Endothelial cell of umbilical vein (primary cell): ENCODE data around the gene KCNJ13. TPM values are rescaled to one million over a fixed set of nuclear protein-coding genes. Genes with fewer than 3 reads are reported as not detected.
A peak's percentile ranks its signal among the peaks of the same experiment; 100 is the strongest.

Experiments
- BruUV-seq: library from RNA; stranded (reverse); fragments of 400-500 nt; replicated peaks from 2 replicates; lab custom pipeline; 2021; lab: Mats Ljungman, UMichigan
- CTCF ChIA-PET: fragments of 300-600, 350-600 bp; sonication (Branson Sonifier 250); formaldehyde crosslinking; loops from one replicate; lab custom pipeline; 2021; ENCODE audit warnings: antibody characterized with exemption, inconsistent platforms; lab: Charles Lee
- POLR2A ChIA-PET: fragments of 300-600, 350-600 bp; sonication (Branson Sonifier 250); formaldehyde crosslinking; loops from one replicate; lab custom pipeline; 2021; ENCODE audit warnings: antibody characterized with exemption, inconsistent platforms; lab: Charles Lee
- DNase-seq: peaks from one replicate; pipeline ENCODE4 v3.0.0-alpha.2; 2011; ENCODE audit warnings: low read depth, low spot score
- FAIRE-seq: peaks from 2 replicates; lab custom pipeline; 2011; peaks lifted over from hg19 to GRCh38; lab: Jason Lieb, UNC
- H2AFZ ChIP-seq: 2 replicates; pipeline ENCODE4 v1.6.0; 2012; ENCODE audit warnings: low read depth, low read length, control low read depth, inconsistent platforms
- H3K27ac ChIP-seq: 2 replicates; pipeline ENCODE4 v1.5.1; 2011; ENCODE audit warnings: low read depth, mild to moderate bottlenecking, control low read depth, low read length, moderate library complexity; ENCODE audit not compliant: insufficient read depth
- H3K27me3 ChIP-seq, 2 experiments: 2 replicates each; pipeline versions ENCODE4 v1.6.0 to v1.6.1; 2011; ENCODE audit warnings: low read length in 2 of 2, mixed read lengths in 1 of 2; ENCODE audit not compliant: control insufficient read depth in 2 of 2, insufficient read depth in 2 of 2
- H3K36me3 ChIP-seq, 2 experiments: 2 replicates in 1 of 2; 3 replicates in 1 of 2; pipeline ENCODE4 v1.5.1; 2011; ENCODE audit warnings: low read length in 2 of 2, mild to moderate bottlenecking in 1 of 2, moderate library complexity in 1 of 2; ENCODE audit not compliant: control insufficient read depth in 2 of 2, insufficient read depth in 2 of 2; ENCODE audit errors: extremely low read depth in 1 of 2
- H3K4me1 ChIP-seq: 3 replicates; pipeline ENCODE4 v1.5.1; 2011; ENCODE audit warnings: mild to moderate bottlenecking, low read length; ENCODE audit not compliant: control insufficient read depth, insufficient read depth; ENCODE audit errors: extremely low read depth
- H3K4me2 ChIP-seq: 2 replicates; pipeline ENCODE4 v1.6.1; 2011; ENCODE audit warnings: low read length, control low read depth, mixed read lengths; ENCODE audit not compliant: insufficient read depth
- H3K4me3 ChIP-seq, 3 experiments: fragments of 200-600 bp in 1 of 3; sonication (generic), shearing (Covaris generic) in 1 of 3; replicated peaks in 1 of 3; 2 replicates each; pipeline ENCODE4 v1.5.1; 2011 to 2016; ENCODE audit warnings: control low read depth in 3 of 3, low read length in 3 of 3, mild to moderate bottlenecking in 2 of 3, inconsistent platforms in 1 of 3, low read depth in 1 of 3, moderate library complexity in 1 of 3; ENCODE audit not compliant: insufficient read depth in 1 of 3
- H3K79me2 ChIP-seq: 2 replicates; pipeline ENCODE4 v1.6.0; 2012; ENCODE audit warnings: low read length, inconsistent platforms; ENCODE audit not compliant: control insufficient read depth, insufficient read depth
- H3K9ac ChIP-seq: replicated peaks from 2 replicates; pipeline ENCODE3; 2011; ENCODE audit warnings: low read length, control low read depth; ENCODE audit not compliant: insufficient read depth; ENCODE audit errors: extremely low read depth
- H3K9me1 ChIP-seq: replicated peaks from 3 replicates; pipeline ENCODE4 v1.6.0; 2011; ENCODE audit warnings: mild to moderate bottlenecking, low read length; ENCODE audit not compliant: control insufficient read depth, insufficient read depth; ENCODE audit errors: extremely low read depth
- H3K9me3 ChIP-seq: replicated peaks from 2 replicates; pipeline ENCODE4 v1.5.1; 2012; ENCODE audit warnings: low read length, inconsistent platforms; ENCODE audit not compliant: control insufficient read depth, insufficient read depth
- H4K20me1 ChIP-seq: replicated peaks from 2 replicates; pipeline ENCODE3; 2011; ENCODE audit warnings: mild to moderate bottlenecking, low read length; ENCODE audit not compliant: control insufficient read depth, insufficient read depth; ENCODE audit errors: extremely low read depth
- CTCF ChIP-seq, 2 donors: IDR thresholded peaks; 1 replicate in 1 of 2; 2 replicates in 1 of 2; pipeline ENCODE4 v1.5.1; 2011; ENCODE audit warnings: low read length in 2 of 2, mild to moderate bottlenecking in 2 of 2, moderate library complexity in 2 of 2, control low read depth in 1 of 2, inconsistent platforms in 1 of 2, low read depth in 1 of 2; ENCODE audit not compliant: insufficient read depth in 1 of 2; ENCODE audit errors: extremely low read depth in 1 of 2
- EZH2 ChIP-seq: IDR thresholded peaks from 2 replicates; pipeline ENCODE4 v1.6.1; 2012; ENCODE audit warnings: borderline replicate concordance, low read depth, mild to moderate bottlenecking, moderate library complexity, low read length, inconsistent platforms; ENCODE audit not compliant: severe bottlenecking
- FOS ChIP-seq: IDR thresholded peaks from 2 replicates; pipeline ENCODE4 v1.6.1; 2011; ENCODE audit warnings: mild to moderate bottlenecking, low read length, moderate library complexity, borderline replicate concordance; ENCODE audit not compliant: insufficient read depth
- GATA2 ChIP-seq: IDR thresholded peaks from 2 replicates; pipeline ENCODE4 v1.7.0; 2011; ENCODE audit warnings: low read depth, mild to moderate bottlenecking, moderate library complexity, mixed read lengths, low read length; ENCODE audit not compliant: insufficient read length, insufficient read depth
- JUN ChIP-seq: IDR thresholded peaks from 2 replicates; pipeline ENCODE4 v1.6.1; 2011; ENCODE audit warnings: borderline replicate concordance, low read depth; ENCODE audit not compliant: insufficient read length, insufficient read depth
- MAX ChIP-seq: IDR thresholded peaks from 2 replicates; pipeline ENCODE4 v1.6.1; 2011; ENCODE audit not compliant: insufficient read depth, insufficient read length
- MYC ChIP-seq: IDR thresholded peaks from one replicate; pipeline ENCODE4 v1.6.1; 2011; ENCODE audit warnings: mild to moderate bottlenecking, low read depth, low read length
- POLR2A ChIP-seq: IDR thresholded peaks from 2 replicates; pipeline ENCODE4 v1.6.1; 2012; ENCODE audit warnings: low read depth, mild to moderate bottlenecking, control low read depth, low read length
- POLR2AphosphoS5 ChIP-seq: IDR thresholded peaks from 2 replicates; pipeline ENCODE4 v1.6.1; 2012; ENCODE audit warnings: low read depth, mild to moderate bottlenecking, control low read depth, low read length, moderate library complexity; ENCODE audit not compliant: insufficient read depth
- dilution Hi-C: fragments of 300-500 bp; cut with MboI; formaldehyde crosslinking; loops from one replicate; pipeline ENCODE4 v1.15.0; 2019; ENCODE audit warnings: low sequenced_read_pairs; ENCODE audit not compliant: extremely low pct_ligation_motif_present
- intact Hi-C: fragments of 100-400 bp; cut with micrococcal nuclease; formaldehyde crosslinking; loops from one replicate; pipeline ENCODE4 v1.10.0; 2022
- polyA plus RNA-seq, 4 experiments: library from polyadenylated mRNA; depleted of rRNA in 3 of 4; stranded (reverse) in 3 of 4; unstranded in 1 of 4; fragments of >200 nt; gene quantifications; 2 replicates each; pipeline versions ENCODE4 v1.2.1 to v1.2.3, GENCODE V29; 2011 to 2012; ENCODE audit warnings: missing spikeins in 1 of 4
- total RNA-seq: library from RNA; stranded (reverse); gene quantifications from 2 replicates; pipeline ENCODE4 v1.2.3, GENCODE V29; 2021

KCNJ13 gene
- total and polyA plus RNA-seq, 2 donors (not counting 3 experiments of a cell fraction or from before 2014, with no cell fraction given): not detected

DNA sequence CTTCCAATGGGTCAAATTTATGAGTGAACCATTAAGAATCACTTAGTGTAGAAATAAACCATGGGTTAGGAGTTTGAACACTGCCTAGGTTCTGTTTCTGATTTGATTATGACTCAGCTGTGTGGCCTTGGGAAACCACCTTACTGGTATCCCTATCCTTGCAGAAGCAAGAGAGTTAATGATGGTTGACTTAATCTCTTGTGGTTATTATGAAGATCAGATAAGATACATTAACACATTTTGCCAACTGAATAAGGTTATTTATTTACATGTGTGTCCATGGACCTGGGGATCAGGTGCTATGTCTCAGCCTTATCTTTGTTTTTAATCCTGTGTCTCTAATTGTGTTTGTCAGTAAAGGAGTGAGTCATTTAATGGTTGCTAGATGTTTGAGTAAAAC lies 5.4 kb upstream of the KCNJ13 start:
- no peaks in the 10 kb centered on the region for H3K79me2 ChIP-seq
- ChIA-PET POLR2A (no interaction called here), CTCF (no interaction called here)
- peak; percentile 33 for FAIRE-seq
- H4K20me1 ChIP-seq: no peaks in the 10 kb centered on the region
- no peak overlapping the region for H3K4me2 ChIP-seq
- H3K27ac ChIP-seq: no peak overlapping the region
- H3K9me1 ChIP-seq: no peaks in the 10 kb centered on the region
- no peaks in the 10 kb centered on the region for H3K27me3 ChIP-seq
- H3K9me3 ChIP-seq: no peaks in the 10 kb centered on the region
- BruUV-seq: no TSS peak
- no peaks in the 10 kb centered on the region for H3K36me3 ChIP-seq
- DNase-seq: peak; percentile 32
- H3K4me1 ChIP-seq: no peaks in the 10 kb centered on the region
- TF ChIP-seq POLR2AphosphoS5 (no peak), FOS (no peak), POLR2A (no peak), JUN (no peak), EZH2 (no peak), CTCF (IDR thresholded peaks at IDR 0.05; ENCODE audit: extremely low read depth in 1 of 2, insufficient read depth in 1 of 2, low read depth in 1 of 2, low read length in 2 of 2) (no peak), MYC (no peak), GATA2 (no peak), MAX (no peak)
- no peak overlapping the region for H2AFZ ChIP-seq
- H3K4me3 ChIP-seq: no peak overlapping the region
- intact Hi-C loops: no loop called here
- dilution Hi-C loops: no loop called here
- H3K9ac ChIP-seq: no peak overlapping the region
